Fibroblast of upper back skin (primary cell): ENCODE data around the gene KRT76.

Experiments used
- DNase-seq: peaks from one replicate; pipeline ENCODE4 v3.0.0-alpha.2; 2013

Gene KRT76

DNA sequence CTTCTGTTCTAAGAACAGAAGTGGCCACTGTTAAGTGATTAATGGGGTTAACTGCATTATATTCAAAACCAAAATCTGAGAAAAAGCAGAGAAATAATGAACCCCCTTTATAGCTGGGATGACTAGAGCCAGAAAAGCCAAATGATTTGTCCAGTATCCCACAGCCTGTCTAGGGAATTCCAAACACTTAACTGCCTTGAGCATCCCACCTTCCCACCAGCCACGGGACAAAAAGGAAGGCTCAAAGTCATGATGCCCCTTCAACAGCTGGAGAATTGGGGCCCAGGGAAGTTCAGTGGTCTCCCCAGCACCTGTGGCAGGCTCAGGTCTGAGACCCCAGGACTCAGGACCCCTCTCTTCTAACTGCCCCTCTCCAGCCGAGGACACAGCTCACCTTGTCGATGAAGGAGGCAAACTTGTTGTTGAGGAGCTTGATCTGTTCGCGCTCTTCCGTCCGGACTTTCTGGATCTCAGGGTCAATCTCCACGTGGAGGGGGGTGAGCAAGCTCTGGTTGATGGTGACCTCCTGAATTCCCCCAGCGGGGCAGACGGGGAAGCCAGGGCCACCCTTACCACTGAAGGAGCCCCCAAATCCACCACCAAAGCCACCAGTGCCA, 36.2 kb upstream of the KRT76 start:
- no peak for DNase-seq

DNA sequence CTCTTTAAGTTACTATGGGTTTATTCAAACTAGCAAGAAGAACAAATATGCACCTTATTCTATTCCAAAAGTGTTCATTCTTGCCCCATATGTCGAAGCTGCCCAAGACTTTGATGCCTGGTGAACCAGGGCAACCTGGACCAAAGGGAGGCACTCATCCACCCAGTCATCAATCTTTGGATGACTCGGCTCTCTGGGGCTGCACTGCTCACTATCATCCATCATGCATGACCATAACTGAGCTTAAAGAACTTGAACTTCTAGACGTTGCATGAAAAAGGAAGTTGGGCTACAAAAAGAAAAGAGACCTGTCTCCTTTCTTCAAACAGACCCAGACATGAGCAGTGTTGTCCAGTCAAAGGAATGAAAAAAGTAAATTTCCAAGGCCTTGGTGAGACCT, 35.6 kb upstream of the KRT76 start:
- DNase-seq = no peak

DNA sequence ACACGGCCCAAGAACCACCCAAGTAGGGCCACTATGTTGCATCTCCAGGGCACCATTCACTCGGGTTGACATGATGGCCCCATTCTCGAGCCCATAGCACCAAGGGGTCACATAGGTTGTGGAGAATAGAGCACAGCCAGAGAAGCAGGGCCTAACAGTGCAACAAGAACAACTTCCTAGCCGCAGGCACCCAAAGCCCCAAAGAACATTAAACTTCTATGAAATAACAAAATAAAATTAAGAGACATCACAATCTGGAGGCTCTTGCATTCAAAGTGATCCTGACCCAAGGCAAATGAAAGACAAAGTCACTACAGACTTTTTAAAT, 34.9 kb upstream of the KRT76 start:
- DNase-seq = no peak

DNA sequence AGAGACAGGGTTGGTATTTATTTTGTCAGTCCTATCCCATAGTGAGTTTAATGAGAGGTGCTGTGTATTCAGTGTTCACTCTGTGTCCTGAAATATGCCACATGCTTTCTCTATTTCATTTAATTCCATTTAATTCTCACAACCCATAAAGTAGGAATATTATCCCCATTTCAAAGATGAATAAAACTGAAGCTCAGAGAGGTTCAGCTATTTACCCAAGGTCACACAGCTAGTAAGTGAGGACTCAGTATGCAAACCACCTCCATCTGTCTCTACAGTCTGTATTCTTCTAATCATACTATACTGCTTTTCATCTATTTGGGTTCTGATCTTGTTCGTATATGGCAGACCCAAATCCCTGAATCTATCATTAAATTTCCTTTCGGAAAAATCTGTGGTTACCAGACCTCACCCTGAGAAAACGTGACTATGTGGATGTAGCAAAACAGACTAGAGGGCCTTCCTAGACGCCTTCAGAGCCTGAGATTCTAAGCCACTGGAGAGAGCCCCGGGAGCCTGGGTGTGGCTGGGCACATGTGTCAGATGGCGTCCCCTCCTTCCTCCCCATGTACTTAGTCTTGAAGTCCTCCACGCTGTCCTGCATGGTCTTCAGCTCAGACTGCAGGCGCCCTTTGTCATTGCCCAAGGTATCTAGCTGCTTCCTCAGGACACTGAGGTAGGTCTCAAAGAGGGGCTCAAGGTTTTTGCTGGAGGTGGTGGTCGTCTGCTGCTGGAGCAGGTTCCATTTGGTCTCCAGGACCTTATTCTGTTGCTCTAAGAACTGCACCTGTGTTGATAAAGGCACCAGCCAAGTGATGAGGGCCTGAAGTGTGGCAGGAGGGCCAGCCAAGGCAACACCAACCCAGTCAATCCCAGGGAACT, 34.3 kb upstream of the KRT76 start:
- no peak for DNase-seq

DNA sequence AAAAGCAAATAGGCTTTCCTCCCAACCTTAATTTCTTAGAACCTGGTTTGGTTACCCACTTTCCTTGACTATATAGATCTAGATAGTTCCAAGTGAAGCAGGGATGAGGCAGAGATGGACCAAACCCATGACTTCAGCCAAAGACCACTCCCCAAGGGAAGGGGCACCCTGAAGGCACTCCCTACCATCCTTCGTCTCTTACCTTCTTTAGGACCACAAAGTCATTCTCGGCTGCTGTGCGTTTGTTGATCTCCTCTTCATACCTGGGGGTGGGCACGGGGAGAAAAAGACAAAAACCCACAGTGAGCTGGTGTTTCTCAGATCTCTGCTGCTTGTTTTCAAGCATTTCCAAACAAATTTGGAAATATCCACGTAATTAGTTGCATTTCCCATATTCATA, 33.4 kb upstream of the KRT76 start:
- DNase-seq = no peak

DNA sequence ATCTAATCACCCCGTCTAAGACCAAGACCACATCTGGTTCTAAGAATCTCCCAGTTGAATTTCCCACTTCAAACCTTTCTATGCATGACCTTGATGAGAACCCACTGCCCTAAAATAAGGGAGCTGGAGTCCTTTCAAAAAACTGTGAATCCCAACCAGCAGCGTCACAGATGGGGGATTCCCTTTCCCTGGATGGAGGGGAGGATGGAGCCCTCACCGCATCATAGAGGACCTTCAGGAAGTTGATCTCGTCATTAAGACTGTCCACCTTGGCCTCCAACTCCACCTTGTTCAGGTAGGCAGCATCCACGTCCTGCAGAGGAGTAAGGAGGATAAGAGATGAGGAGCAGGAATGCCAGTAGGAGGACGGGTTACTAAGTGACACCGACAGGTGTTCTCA, 32.0 kb upstream of the KRT76 start:
- DNase-seq = no peak

DNA sequence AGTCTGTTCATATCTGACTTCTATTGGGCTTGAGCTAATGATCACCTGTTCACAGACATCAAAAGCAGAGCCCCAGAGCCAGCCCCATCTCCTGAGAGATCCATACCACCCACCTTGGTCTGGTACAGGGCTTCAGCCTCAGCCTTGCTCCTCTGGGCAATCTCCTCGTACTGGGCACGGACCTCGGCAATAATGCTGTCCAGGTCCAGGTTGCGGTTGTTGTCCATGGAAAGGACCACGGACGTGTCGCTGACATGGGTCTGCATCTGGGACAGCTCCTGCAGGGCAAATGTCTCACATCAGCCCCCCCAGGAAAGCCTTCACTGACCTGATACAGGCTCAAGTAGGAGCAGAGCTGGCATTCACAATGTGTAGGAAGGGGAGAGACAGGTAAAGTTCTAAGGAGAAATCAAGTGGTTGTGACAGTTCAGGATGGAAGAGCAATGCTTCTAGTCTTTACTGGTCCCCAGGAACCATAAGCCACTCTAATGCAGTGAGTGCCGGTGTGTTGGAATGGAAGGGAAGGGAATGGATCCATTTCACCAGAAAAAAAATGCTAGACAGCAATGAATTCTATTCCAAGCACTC, 31.5 kb upstream of the KRT76 start:
- DNase-seq = no peak

DNA sequence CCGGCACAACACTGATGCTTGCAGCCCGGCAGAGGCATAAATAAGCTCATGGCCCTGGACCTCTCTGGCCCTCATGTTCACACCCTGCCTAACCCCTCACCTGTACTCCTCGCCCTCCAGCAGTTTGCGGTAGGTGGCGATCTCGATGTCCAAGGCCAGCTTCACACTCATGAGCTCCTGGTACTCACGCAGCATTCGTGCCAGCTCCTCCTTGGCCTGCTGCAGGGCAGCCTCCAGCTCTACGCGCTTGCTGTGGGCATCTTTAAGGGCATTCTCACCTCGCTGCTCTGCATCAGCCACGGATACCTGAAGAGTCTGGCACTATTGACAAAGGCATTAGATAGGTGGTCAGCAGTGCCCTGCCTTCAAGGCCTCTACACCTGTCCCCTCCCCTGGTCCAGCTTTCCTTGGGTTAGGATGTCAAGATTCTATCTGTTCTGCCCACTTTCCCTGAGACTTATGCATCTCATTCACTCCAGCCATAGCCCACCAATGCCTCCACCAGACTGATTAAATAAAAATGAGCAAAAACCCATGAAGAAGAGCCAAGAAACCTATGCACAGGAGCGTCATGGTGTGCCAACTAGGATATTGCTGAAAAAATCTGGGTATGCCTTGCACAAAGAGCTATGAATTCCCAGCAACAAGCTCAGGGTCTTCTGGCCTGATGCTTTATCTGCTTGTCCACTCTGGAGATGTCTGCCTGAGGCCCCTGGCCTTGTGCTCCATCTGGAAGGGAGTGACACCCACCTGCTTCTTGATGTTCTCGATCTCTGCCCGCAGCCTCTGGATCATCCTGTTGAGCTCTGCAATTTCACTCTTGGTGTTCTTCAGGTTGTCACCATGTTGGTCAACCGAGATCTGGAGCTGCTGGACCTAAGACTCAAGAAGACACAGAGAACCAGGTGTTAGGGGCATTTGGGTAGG, 30.7 kb upstream of the KRT76 start:
- no peak for DNase-seq

DNA sequence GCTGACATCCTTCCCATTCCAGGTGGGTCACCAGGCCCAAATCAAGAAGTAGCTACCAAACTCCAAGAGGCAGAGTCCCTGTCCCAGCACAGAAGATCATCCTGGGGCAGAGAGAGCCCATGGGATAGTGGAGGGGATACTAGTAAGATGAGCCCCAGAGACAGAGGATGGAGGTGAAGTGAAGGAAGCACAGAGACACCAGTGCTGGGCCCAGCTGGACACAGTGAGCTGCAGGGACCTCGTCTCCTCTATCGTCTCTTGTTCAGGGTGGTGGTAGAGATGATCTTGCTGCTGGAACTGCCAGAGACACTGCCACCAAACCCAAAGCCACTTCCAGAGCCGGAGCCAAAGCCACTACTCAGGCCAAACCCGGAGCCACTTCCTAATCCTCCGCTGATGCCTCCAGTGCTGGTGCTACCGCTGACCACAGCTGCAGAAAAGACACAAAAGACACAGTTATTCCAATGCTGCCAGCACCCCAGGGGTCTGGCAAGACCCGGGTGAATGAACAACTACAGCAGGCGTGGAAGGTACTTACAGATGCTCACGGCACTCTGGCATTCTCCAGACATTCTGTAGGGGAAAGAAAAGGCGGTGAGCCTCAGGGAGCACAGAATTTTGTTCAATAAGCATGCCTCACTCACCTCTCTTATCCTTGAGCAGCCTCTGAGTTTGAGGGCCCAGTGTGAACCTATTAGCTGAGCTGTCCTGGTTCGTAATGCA, 29.8 kb upstream of the KRT76 start:
- no peak for DNase-seq

DNA sequence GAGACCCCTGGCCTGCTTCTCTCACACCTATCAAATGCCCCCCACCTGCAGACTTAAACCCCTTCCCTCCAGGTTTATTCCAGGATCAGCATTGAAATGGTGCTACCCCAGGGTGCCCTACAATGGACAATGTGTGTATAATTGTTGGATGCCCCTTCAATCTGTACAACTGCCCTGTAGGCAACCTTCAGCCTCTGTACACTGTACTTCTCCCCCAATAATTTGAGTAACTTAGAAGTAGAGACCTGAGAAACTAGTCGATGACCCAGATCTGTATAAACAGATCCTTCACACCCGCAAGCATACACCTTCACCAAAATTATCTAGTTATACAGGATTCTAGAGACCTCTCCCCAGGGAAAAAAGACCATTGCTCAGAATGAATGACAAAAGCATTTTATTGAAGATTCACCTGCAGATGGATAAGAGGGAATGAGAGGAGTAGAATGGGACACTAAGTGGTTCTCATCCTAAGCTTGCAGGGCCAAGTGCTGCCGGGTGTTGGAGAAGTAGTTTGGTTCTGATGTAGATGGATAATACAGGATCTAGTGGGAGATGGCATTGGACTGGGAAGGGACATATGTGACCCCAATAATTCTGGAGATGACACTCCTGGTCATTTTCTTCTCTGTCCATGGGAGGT, 29.1 kb upstream of the KRT76 start:
- DNase-seq = no peak

DNA sequence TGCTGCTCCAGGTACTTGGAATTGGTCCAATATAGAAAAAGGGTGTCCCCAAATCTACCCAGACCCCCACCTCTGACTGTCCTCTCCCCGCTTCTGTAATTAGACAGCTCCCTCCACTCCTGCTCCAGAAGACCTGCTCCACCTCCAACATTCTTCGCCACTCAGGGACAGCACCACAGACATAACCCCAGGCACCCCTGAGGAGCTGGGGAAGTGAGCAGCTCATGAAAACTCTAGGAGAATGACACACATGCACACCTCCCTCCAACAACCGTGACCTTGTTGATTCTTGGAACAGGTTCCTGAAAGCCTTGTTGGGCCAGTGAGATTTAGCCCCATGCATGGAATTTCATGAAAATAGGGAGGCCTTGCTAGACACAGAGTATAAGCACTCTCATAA, 28.6 kb upstream of the KRT76 start:
- no peak for DNase-seq

DNA sequence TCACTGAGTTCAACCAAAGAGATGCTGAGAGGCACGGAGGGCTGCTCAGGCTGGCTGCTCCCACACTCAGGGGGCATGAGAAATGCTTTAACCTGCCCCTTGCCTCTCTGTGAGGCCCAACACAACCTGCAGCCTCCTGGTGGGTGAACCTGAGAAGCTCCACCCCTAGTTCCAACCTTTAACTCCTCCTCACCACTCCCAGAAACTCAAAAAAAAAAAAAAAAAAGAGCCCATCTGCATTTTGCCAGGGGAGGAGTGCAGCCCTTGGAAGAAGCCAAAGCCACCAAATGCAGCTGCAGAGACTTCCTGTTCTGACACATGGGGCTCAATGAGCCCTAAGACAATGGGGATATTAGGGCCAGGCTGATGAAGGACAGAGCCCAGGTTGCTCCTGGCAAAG, 27.9 kb upstream of the KRT76 start:
- DNase-seq = no peak

DNA sequence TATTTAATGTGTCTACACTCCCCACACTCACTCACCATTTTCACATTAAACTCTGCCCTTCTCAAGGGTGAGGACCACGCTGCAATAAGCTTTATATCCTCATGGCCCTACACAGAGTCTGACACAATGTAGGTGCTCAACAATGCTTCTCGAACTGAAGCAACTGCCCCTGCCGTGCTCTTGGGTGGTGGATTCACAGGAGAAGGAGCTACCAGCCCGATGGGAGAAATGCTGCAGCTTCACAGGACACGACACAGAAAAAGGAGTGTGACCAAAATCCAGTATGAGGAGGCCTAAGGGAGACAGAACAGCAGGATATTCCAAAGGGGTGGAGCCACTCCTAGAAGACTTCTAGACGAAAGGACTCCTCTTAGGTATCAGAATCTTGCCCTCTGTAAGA, 25.3 kb upstream of the KRT76 start:
- no peak for DNase-seq

DNA sequence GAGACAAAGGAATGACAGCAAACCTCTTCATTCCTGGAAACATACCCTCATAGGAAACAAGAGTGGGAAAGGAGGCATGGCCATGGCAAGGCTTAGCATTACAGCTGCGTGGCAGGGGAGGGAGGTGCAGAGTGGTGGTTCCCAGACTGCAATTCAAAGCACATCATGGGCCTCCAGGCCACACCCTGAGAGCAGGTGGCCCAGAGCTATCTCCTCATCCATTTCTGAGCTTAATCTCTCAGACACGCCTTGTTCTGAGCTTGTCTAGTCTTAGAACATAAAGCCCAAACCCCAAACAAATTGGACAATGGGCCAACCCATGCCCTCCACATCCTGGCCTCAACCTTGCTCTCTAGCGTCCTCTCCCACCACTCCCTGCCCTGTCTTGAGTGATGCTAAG, 24.6 kb upstream of the KRT76 start:
- no peak for DNase-seq

DNA sequence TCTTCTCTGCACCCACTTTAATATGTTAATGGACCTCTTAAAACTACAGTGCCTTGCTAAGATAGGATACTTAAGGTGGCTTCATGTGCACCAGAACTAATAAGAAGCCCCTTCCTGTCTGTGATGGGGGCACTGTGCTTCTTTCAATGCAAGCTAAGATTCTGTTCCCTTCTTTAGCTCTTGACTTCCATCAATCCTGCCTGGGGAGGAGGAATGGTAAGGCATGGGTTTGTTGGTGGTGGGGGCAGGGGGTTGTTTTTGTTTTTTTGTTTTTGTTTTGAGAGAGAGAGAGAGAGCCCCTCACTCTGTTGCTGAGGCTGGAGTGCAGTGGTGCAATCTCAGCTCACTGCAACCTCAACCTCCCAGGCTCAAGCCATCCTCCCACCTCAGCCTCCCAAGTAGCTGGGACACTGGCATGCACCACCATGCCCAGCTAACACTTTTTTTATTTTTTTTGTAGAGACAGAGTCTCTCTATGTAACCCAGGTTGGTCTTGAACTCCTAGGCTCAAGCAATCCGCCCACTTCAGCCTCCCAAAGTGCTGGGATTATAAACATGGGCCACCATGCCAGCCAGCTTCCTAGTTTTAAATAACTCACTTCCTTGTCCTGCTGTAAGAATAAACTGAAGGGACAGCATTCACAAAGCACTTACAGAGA, 23.2 kb upstream of the KRT76 start:
- DNase-seq = no peak

DNA sequence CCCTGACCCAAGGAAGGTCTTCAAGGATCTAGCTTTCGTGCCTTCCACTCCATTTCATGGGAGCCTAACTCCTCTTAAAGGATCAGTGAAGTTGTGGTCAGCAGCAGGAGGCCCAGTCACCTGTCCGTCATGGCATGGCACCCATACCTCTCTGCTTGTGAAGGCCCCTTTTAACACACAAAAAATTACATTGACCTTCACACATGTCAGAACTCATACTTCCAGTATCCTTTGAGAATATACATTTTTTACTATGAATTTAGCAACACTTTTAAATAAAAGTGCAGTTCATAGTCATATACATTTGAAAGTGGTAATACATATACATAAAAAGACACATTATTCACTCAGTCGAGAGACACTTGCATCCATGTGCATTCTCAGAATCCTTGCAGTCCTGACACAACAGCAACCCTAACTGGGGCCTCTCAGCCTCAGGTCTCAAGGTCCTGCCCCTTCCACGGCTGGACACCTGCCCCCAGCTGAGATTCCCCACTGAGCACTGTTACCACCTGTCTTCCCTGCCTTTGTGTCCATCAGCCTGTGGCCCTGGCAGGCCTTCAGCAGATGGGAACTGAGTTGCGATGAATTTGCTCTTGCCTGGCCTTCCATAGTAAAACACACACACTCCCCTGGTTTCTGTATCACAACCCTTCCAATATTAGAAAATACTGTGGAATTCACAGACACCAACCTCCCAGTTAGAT, 22.5 kb upstream of the KRT76 start:
- no peak for DNase-seq

DNA sequence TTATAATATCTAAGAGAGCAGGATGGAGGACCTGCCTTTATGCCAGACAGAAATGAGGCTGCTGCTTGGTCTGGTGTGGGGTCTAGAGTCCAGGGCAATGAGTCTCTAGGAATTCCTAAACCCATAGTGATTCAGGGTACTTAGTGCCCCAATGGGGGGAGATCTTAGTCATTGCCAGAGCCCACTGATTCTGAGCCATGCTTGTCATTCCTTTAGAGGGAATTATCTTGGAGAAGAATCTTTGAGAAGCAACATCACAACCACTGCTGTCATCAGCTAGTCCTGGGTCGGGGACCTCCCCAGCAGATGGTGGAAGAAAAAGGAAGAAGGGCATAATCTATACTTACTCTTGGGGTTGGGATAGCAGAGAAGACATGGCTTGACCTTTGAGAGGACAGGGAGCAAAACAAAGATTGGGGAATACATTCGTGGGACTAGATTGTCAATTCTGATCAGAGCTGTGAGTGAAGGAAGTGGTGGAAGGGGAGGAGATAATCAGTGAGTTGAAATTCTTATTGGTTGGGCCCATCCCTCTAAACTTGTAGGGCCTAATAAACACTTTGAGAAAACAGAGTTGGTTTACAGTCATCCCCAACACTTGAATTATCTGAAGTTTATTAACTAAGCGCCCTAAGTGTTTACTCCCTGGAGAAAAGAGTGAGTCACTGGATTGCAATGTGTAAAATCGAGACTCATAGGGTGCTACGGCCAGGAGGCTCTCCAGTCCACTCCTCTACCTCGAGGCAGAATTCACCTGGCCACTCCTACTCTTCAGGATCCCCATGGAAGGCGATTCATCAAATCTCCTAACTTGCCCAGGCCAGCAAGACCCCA, 21.7 kb upstream of the KRT76 start:
- peak; percentile 82 for DNase-seq

DNA sequence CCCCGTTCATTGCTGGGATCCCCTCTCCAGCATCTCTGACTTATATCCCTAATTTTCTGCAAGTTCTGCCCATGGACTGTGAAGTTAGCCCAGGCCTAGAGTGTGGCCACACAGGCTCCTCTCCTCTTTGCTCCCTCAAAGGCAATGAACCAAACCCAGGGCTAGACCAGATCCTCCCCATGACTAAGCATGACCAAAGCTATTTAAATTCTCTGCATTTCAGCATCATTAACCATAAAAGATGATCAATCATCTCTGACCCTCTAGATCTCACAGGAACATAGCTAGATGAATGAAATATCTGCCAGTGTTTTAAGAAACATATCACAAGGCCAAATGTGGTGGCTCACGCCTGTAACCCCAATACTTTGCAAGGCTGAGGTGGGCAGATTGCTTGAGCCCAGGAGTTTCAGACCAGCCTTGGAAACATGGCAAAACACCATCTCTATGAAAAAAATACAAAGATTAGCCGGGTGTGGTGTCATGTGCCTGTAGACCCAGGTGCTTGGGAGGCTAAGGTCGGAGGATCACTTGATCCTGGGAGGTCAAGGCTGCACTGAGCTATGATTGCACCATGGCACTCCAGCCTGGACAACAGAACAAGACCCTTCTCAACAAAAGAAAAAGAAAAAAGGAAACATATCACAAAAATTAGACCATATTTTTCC, 21.0 kb upstream of the KRT76 start:
- DNase-seq = peak; percentile 84

DNA sequence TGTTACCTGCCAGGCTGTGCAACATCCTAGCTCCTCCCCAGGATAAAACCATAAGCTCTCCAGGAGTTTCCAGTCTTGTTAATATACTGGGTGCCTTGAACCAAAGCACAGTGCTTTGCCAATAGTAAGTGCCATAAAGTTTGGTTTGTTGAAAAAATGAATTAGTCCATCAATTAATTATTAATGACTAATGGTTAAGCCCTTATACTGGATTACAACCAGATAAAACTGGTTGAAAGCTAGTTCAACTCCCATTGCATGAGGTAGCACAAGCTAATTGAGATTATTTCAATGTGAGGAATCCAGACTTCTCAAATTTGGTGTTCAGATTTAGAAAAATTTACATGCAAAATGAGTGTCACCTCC, 20.4 kb upstream of the KRT76 start:
- DNase-seq = no peak
